ENCODE measurements around the gene DIP2A.

DNA sequence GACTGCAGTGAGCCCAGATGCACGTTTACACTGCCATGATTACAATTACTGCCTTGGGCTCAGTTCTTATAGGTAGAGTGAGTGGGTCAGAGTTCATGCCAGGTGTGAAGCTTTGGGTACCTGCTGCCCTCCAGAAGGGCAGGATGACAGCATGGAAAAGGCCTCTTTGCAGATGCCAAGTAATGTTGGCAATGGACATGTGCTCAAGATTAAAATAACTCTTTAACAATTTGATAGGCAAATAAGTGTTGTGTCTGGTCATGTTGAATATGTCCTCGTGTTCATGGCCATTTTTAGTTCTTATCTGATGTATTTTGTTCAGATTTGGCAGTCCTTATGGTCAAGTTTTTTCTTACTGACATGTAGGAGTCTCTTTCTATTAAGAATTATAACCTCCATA is 111.4 kb downstream of the DIP2A start:
- TF ChIP-seq CTCF (IDR thresholded peaks at IDR 0.05) (no peak), POLR2A (IDR thresholded peaks at IDR 0.05) (no peak)
